Mucosa of descending colon (tissue), 3 donors: ENCODE measurements around the gene TRPM3. TPM values are rescaled to one million over a fixed set of nuclear protein-coding genes. Genes with fewer than 3 reads are reported as not detected.

Experiments used
- ATAC-seq: fragments of 200-7000 bp; cut with Tn5 transposase; one replicate; pipeline ENCODE4 v1.9.1; 2020; ENCODE audit warnings: mild to moderate bottlenecking, moderate library complexity
- DNase-seq, 3 donors: peaks; one replicate each; pipeline ENCODE4 v3.0.0-alpha.2; 2020
- H3K36me3 ChIP-seq: fragments of 200-600 bp; one replicate; pipeline ENCODE4 v1.8.0; 2021; ENCODE audit warnings: low read depth, mild to moderate bottlenecking
- H3K4me1 ChIP-seq: fragments of 200-600 bp; one replicate; pipeline ENCODE4 v1.8.0; 2021; ENCODE audit warnings: low read depth, mild to moderate bottlenecking
- H3K4me3 ChIP-seq: fragments of 200-600 bp; one replicate; pipeline ENCODE4 v1.8.0; 2021; ENCODE audit warnings: mild to moderate bottlenecking
- H3K9me3 ChIP-seq: fragments of 200-600 bp; one replicate; pipeline ENCODE4 v1.8.0; 2021; ENCODE audit warnings: mild to moderate bottlenecking
- CTCF ChIP-seq: fragments of 200-600 bp; IDR thresholded peaks from one replicate; pipeline ENCODE4 v1.8.0; 2022; ENCODE audit warnings: antibody characterized with exemption, mild to moderate bottlenecking
- intact Hi-C, 2 donors: fragments of 100-400 bp; cut with DNase I in 1 of 2; cut with micrococcal nuclease in 1 of 2; formaldehyde crosslinking; loops; one replicate each; pipeline versions ENCODE4 v1.11.0 to v1.11.1; 2022; cut with DNase I, micrococcal nuclease
- total RNA-seq, 3 donors: library from RNA; stranded (reverse); fragmentation: NEBNext Ultra II Directional in 2 of 3; extraction: Animal tissue kit (Norgen Biotek cat#: 25700) in 2 of 3; gene quantifications; one replicate each; pipeline versions ENCODE4 v1.2.1 to v1.2.4, GENCODE V29; 2021 to 2023
- donor health status: DM: no; HTN: no; CAD: no; lungs with moderate emphysema.
- donor health status: DM: no; HTN: no; CAD: no.
- donor health status: DM: no; HTN: yes; CAD: no.

The TRPM3 gene
- total RNA-seq, 3 donors from 2014 or later, result 0.29 to 0.55 (median 0.51) TPM

- DNase-seq, result no peak
- H3K36me3 ChIP-seq, result no peaks in the 10 kb centered on the region
- H3K4me3 ChIP-seq, result no peak overlapping the region
- intact Hi-C loops, result no loop called here
- H3K9me3 ChIP-seq, result no peaks in the 10 kb centered on the region
- no peaks in the 10 kb centered on the region for H3K4me1 ChIP-seq
- TF ChIP-seq CTCF, result no peak
- ATAC-seq, result no peak
Observed at GRCh38 chr9:70949239-70949638, 172.2 kb downstream of the TRPM3 start.

- no peak overlapping the region for H3K4me3 ChIP-seq
- no peaks in the 10 kb centered on the region for H3K9me3 ChIP-seq
- intact Hi-C loops, result no loop called here
- no peak for TF ChIP-seq CTCF
- DNase-seq (no peak), ATAC-seq (no peak)
- H3K36me3 ChIP-seq, result no peaks in the 10 kb centered on the region
- no peaks in the 10 kb centered on the region for H3K4me1 ChIP-seq
Observed at GRCh38 chr9:70948744-70949143, 172.7 kb downstream of the TRPM3 start.

- TF ChIP-seq CTCF, result no peak
- H3K4me3 ChIP-seq, result no peak overlapping the region
- ATAC-seq, result no peak
Observed at GRCh38 chr9:70947511-70947910, 173.9 kb downstream of the TRPM3 start.

GRCh38 chr9:70947086-70947485, 174.3 kb downstream of the TRPM3 start:
- no peak overlapping the region for H3K4me3 ChIP-seq
- TF ChIP-seq CTCF, result no peak
- H3K4me1 ChIP-seq, result no peaks in the 10 kb centered on the region
- H3K36me3 ChIP-seq, result no peaks in the 10 kb centered on the region
- DNase-seq, result no peak
- H3K9me3 ChIP-seq, result no peaks in the 10 kb centered on the region
- no peak for ATAC-seq
- intact Hi-C loops, result no loop called here

More at GRCh38 chr9:70947511-70947910, 173.9 kb downstream of the TRPM3 start:
- no peak for DNase-seq
- no peaks in the 10 kb centered on the region for H3K9me3 ChIP-seq
- intact Hi-C loops, result no loop called here
- H3K36me3 ChIP-seq, result no peaks in the 10 kb centered on the region
- H3K4me1 ChIP-seq, result no peaks in the 10 kb centered on the region

- ATAC-seq, result no peak
- no peak overlapping the region for H3K4me3 ChIP-seq
Observed at GRCh38 chr9:70945301-70945700, 176.1 kb downstream of the TRPM3 start.

More at GRCh38 chr9:70945301-70945700, 176.1 kb downstream of the TRPM3 start:
- Histone ChIP-seq H3K4me1 (no peaks in the 10 kb centered on the region), H3K9me3 (no peaks in the 10 kb centered on the region), H3K36me3 (no peaks in the 10 kb centered on the region)
- no peak for TF ChIP-seq CTCF
- intact Hi-C loops, result no loop called here
- DNase-seq, result no peak
